Gastrocnemius medialis (tissue), 4 donors: ENCODE data around the gene CAND2. TPM values are rescaled to one million over a fixed set of nuclear protein-coding genes. Genes with fewer than 3 reads are reported as not detected.

Experiments
- ATAC-seq, 2 donors: fragments of 150-250 bp; one replicate each; pipeline ENCODE4 v1.9.1; 2016
- DNase-seq, 2 donors: peaks; one replicate each; pipeline ENCODE4 v3.0.0-alpha.2; 2019
- H3K27ac ChIP-seq, 4 donors: fragments of 200-600 bp; sonication (generic); 1 replicate in 1 of 4; 2 replicates in 3 of 4; pipeline ENCODE4 v1.5.1; 2016 to 2018; ENCODE audit warnings: mild to moderate bottlenecking in 2 of 4, moderate library complexity in 1 of 4
- H3K27me3 ChIP-seq, 3 donors: fragments of 200-600 bp; sonication (generic) in 2 of 3; 1 replicate in 1 of 3; 2 replicates in 2 of 3; pipeline versions ENCODE4 v1.5.1 to v1.6.0; 2016 to 2019; ENCODE audit warnings: mild to moderate bottlenecking in 1 of 3, moderate library complexity in 1 of 3
- H3K36me3 ChIP-seq, 2 donors: fragments of 200-600 bp; sonication (generic) in 1 of 2; one replicate each; pipeline ENCODE4 v1.5.1; 2017 to 2018
- H3K4me1 ChIP-seq, 2 donors: fragments of 200-600 bp; sonication (generic) in 1 of 2; one replicate each; pipeline ENCODE4 v1.5.1; 2016 to 2017; ENCODE audit warnings: mild to moderate bottlenecking in 2 of 2
- H3K4me3 ChIP-seq, 4 donors: fragments of 200-600 bp; sonication (generic) in 3 of 4; 1 replicate in 1 of 4; 2 replicates in 3 of 4; pipeline ENCODE4 v1.5.1; 2016 to 2019; ENCODE audit warnings: mild to moderate bottlenecking in 2 of 4
- H3K9me3 ChIP-seq, 3 donors: fragments of 200-600 bp; sonication (generic) in 2 of 3; 1 replicate in 1 of 3; 2 replicates in 2 of 3; pipeline ENCODE4 v1.5.1; 2016 to 2019
- POLR2A ChIP-seq, 2 donors: fragments of 450-650 bp; IDR thresholded peaks; one replicate each; pipeline ENCODE4 v1.6.1; 2017; ENCODE audit warnings: antibody characterized with exemption in 2 of 2, mild to moderate bottlenecking in 2 of 2, moderate library complexity in 2 of 2
- in situ Hi-C, 4 donors: fragments of 200-750 bp; cut with MboI; loops; one replicate each; pipeline versions ENCODE4 v1.15.0 to v1.8.0; 2017; ENCODE audit warnings: low sequenced_read_pairs in 4 of 4
- intact Hi-C: fragments of 100-400 bp; cut with DNase I; formaldehyde crosslinking; loops from one replicate; pipeline ENCODE4 v1.15.1; 2023; ENCODE audit warnings: low total_unique reads
- total RNA-seq, 4 donors: library from RNA; depleted of rRNA; stranded (reverse); fragments of >200 nt; gene quantifications; one replicate each; pipeline versions ENCODE4 v1.1.0 to v1.2.3, GENCODE V29; 2016
- TF ChIP-seq, protein P1 (sequence below), 5 experiments: fragments of 450-650 bp in 3 of 5; fragments of 200-600 bp in 2 of 5; sonication (generic) in 2 of 5; IDR thresholded peaks in 4 of 5; conservative IDR thresholded peaks in 1 of 5; 1 replicate in 4 of 5; 2 replicates in 1 of 5; pipeline ENCODE4 v1.5.1; 2016 to 2019; ENCODE audit warnings: antibody characterized with exemption in 5 of 5, mild to moderate bottlenecking in 3 of 5, moderate library complexity in 3 of 5

The CAND2 gene
- 100 to 1,000 TPM; 133 to 308 (median 181) TPM for total RNA-seq

DNA sequence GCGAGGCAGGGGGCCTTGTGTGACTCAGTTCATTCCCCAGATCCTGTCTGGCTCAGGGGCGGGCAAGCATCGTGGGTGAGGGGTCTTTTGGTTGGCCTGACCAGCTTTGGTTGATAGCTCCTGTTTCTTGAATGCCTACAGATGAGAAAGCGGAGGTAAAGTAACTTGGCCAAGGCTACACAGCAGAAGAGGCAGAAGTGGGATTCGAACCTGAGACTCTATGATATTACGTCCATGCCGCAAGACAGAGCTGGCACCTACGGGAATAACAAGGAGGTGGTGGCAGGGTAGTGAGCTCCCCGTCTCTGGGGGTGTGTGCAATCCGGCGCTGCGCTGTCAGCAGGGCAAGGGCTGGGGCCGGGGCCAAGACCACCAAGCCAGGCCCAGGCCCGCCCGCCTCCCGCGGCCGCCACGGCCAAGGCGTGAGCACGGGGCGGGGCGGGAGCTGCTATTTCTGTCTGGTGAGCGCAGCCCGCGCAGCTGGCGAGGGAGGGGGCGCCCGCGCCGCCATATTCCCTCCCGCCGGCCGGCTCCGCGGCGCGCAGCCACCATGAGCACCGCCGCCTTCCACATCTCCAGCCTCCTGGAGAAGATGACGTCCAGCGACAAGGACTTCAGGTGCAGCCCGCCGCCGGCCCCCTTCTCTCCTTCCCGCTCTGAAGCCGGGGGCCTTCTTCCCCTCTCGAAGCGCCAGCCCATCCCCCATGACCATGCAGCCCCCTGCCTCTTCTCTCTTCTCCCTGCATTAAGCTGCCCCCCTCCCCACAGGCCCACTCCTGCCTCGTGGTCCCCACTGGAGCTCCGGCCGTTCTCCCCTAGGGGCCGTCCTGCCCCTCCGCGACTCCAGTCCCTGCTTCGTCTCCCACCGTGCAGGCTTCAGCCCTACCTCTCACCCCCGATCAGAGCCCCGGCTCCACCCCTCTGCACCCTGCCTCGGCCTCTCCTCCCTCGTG lies at the start of gene CAND2:
Gene CAND2 (plus strand): TSS at position 510 of the 953 bp plus-strand sequence. CDS start 41 bp downstream, at position 551.
- intact Hi-C loops, result loop anchor here (1.0 kb wide), 1 partner anchor 239 kb away; the partner anchor contains the start of gene MKRN2

DNA sequence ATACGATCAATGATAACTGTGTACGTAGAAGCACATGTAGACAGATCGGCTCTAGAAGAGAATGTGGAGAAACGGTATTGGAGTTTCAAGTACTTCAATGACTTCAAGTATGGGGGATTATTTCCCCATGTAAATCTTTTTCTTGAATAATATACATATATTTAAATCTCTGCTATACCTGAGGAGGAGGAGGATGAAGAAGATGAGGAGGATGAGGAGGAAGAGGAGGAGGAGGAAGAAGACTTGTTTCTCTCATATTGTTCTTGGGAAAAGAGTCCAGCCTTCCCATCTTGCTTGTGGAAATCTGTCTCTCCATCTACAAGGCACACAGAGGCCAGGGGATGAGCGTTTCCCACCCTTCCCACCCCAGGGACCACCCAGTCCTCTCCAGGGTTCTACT lies 48.0 kb upstream of the CAND2 start:
- DNase-seq, result no peak
- in situ Hi-C loops, result no loop called here
- Histone ChIP-seq H3K9me3 (no peaks in the 10 kb centered on the region), H3K36me3 (no peaks in the 10 kb centered on the region), H3K27ac (no peak overlapping the region), H3K4me1 (peaks cover 19 to 29% of the 10 kb centered on the region in 2 donors), H3K27me3 (no peaks in the 10 kb centered on the region), H3K4me3 (no peak overlapping the region)
- ATAC-seq, result no peak
- intact Hi-C loops, result no loop called here
- no peak for TF ChIP-seq POLR2A (IDR thresholded peaks at IDR 0.05)
- TF ChIP-seq, protein P1, sequence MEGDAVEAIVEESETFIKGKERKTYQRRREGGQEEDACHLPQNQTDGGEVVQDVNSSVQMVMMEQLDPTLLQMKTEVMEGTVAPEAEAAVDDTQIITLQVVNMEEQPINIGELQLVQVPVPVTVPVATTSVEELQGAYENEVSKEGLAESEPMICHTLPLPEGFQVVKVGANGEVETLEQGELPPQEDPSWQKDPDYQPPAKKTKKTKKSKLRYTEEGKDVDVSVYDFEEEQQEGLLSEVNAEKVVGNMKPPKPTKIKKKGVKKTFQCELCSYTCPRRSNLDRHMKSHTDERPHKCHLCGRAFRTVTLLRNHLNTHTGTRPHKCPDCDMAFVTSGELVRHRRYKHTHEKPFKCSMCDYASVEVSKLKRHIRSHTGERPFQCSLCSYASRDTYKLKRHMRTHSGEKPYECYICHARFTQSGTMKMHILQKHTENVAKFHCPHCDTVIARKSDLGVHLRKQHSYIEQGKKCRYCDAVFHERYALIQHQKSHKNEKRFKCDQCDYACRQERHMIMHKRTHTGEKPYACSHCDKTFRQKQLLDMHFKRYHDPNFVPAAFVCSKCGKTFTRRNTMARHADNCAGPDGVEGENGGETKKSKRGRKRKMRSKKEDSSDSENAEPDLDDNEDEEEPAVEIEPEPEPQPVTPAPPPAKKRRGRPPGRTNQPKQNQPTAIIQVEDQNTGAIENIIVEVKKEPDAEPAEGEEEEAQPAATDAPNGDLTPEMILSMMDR (IDR thresholded peaks at IDR 0.05 in 4 of 5, conservative IDR thresholded peaks at IDR 0.05 in 1 of 5), result no peak

More for the DNA sequence above, at the start of gene CAND2:
- Histone ChIP-seq H3K36me3 (no peaks in the 10 kb centered on the region), H3K4me3 (peak within 1 kb of the TSS; percentile 70 to 88 (median 82)), H3K9me3 (no peaks in the 10 kb centered on the region), H3K27ac (peak within 1 kb of the TSS; percentile 99 to 100 (median 99)), H3K4me1 (peaks cover 32 to 39% of the 10 kb centered on the region in 2 donors), H3K27me3 (no peaks in the 10 kb centered on the region)
- TF ChIP-seq, protein P1 (IDR thresholded peaks at IDR 0.05 in 4 of 5, conservative IDR thresholded peaks at IDR 0.05 in 1 of 5), result no peak
- TF ChIP-seq POLR2A (IDR thresholded peaks at IDR 0.05), result peak; percentile 91 to 93
- DNase-seq (peak; percentile 72 to 85), ATAC-seq (peak; percentile 14 to 28)
- in situ Hi-C loops, result no loop called here

GRCh38 chr3:12750223-12750622 lies 46.3 kb upstream of the CAND2 start:
- no peaks in the 10 kb centered on the region for H3K27me3 ChIP-seq
- ATAC-seq, result peak; percentile 51 to 67
- in situ Hi-C loops (no loop called here), intact Hi-C loops (no loop called here)
- H3K9me3 ChIP-seq, result no peaks in the 10 kb centered on the region
- no peak for TF ChIP-seq POLR2A (IDR thresholded peaks at IDR 0.05)
- TF ChIP-seq, protein P1 (IDR thresholded peaks at IDR 0.05 in 4 of 5, conservative IDR thresholded peaks at IDR 0.05 in 1 of 5), result no peak
- no peaks in the 10 kb centered on the region for H3K36me3 ChIP-seq
- H3K4me1 ChIP-seq, result peaks cover 19 to 29% of the 10 kb centered on the region in 2 donors
- DNase-seq, result peak; percentile 27 to 70
- no peak overlapping the region for H3K4me3 ChIP-seq
- H3K27ac ChIP-seq, result peak overlapping the region; percentile 75 to 81 (median 78)

GRCh38 chr3:12750658-12751071 lies 45.8 kb upstream of the CAND2 start:
- intact Hi-C loops (no loop called here), in situ Hi-C loops (no loop called here)
- DNase-seq (no peak), ATAC-seq (peak in 1 of 2 donors; percentile 49)
- Histone ChIP-seq H3K36me3 (no peaks in the 10 kb centered on the region), H3K9me3 (no peaks in the 10 kb centered on the region), H3K4me3 (no peak overlapping the region), H3K27ac (peak overlapping the region; percentile 75 to 81 (median 78)), H3K4me1 (peaks cover 19 to 29% of the 10 kb centered on the region in 2 donors), H3K27me3 (no peaks in the 10 kb centered on the region)
- TF ChIP-seq, protein P1 (IDR thresholded peaks at IDR 0.05 in 4 of 5, conservative IDR thresholded peaks at IDR 0.05 in 1 of 5), result no peak
- TF ChIP-seq POLR2A (IDR thresholded peaks at IDR 0.05), result no peak
